Neural progenitor cell (in vitro differentiated cells): ENCODE data around the gene TEDDM1. TPM values are rescaled to one million over a fixed set of nuclear protein-coding genes. Genes with fewer than 3 reads are reported as not detected.

Experiments used
- DNase-seq: peaks from one replicate; pipeline ENCODE4 v3.0.0-alpha.2; 2016; ENCODE audit warnings: low spot score
- H2AFZ ChIP-seq: fragments of 200-600 bp; sonication (generic); replicated peaks from 2 replicates; pipeline ENCODE4 v1.6.1; 2016; ENCODE audit warnings: antibody characterized with exemption
- H3F3A ChIP-seq: fragments of 200-600 bp; sonication (generic); 2 replicates; pipeline ENCODE4 v1.6.1; 2016; ENCODE audit warnings: antibody characterized with exemption, low read depth
- H3K27ac ChIP-seq: fragments of 200-600 bp; sonication (generic); 2 replicates; pipeline ENCODE4 v1.5.1; 2016; ENCODE audit warnings: mild to moderate bottlenecking
- H3K27me3 ChIP-seq: fragments of 200-600 bp; sonication (generic); 2 replicates; pipeline ENCODE4 v1.6.1; 2016; ENCODE audit warnings: mild to moderate bottlenecking, moderate library complexity
- H3K36me3 ChIP-seq: fragments of 200-600 bp; sonication (generic); 2 replicates; pipeline ENCODE4 v1.5.1; 2016
- H3K4me1 ChIP-seq: fragments of 200-600 bp; sonication (generic); 2 replicates; pipeline ENCODE4 v1.6.1; 2016; ENCODE audit warnings: mixed run types
- H3K4me2 ChIP-seq: fragments of 200-600 bp; sonication (generic); 2 replicates; pipeline ENCODE4 v1.6.1; 2016
- H3K4me3 ChIP-seq: fragments of 200-600 bp; sonication (generic); 2 replicates; pipeline ENCODE4 v1.5.1; 2016
- H3K79me2 ChIP-seq: fragments of 200-600 bp; sonication (generic); 2 replicates; pipeline ENCODE4 v1.6.1; 2016; ENCODE audit warnings: low read depth
- H3K9ac ChIP-seq: fragments of 200-600 bp; sonication (generic); 2 replicates; pipeline ENCODE4 v1.6.1; 2016
- H3K9me3 ChIP-seq: fragments of 200-600 bp; sonication (generic); 2 replicates; pipeline ENCODE4 v1.5.1; 2016; ENCODE audit warnings: low read depth
- H4K20me1 ChIP-seq: fragments of 200-600 bp; sonication (generic); 2 replicates; pipeline ENCODE4 v1.6.1; 2016; ENCODE audit warnings: low read depth
- H3K27ac Mint-ChIP-seq: 3 replicates; pipeline ENCODE4 v1.8.0; 2021; ENCODE audit warnings: mixed read lengths
- H3K27me3 Mint-ChIP-seq: 2 replicates; pipeline ENCODE4 v1.8.0; 2022; ENCODE audit warnings: low read depth, mild to moderate bottlenecking, inconsistent platforms, moderate library complexity, mixed read lengths; ENCODE audit not compliant: insufficient read depth
- H3K36me3 Mint-ChIP-seq: 3 replicates; pipeline ENCODE4 v1.8.0; 2021; ENCODE audit warnings: mixed read lengths
- H3K4me1 Mint-ChIP-seq: 3 replicates; pipeline ENCODE4 v1.8.0; 2021; ENCODE audit warnings: mixed read lengths
- H3K4me3 Mint-ChIP-seq: 3 replicates; pipeline ENCODE4 v1.8.0; 2021; ENCODE audit warnings: mild to moderate bottlenecking, moderate library complexity, mixed read lengths
- H3K9me3 Mint-ChIP-seq: 3 replicates; pipeline ENCODE4 v1.8.0; 2020; ENCODE audit warnings: mixed read lengths
- EZH2 ChIP-seq: fragments of 200-600 bp; sonication (generic); IDR thresholded peaks from 2 replicates; pipeline ENCODE4 v1.6.1; 2017; ENCODE audit warnings: antibody characterized with exemption, mild to moderate bottlenecking, moderate library complexity
- EZH2phosphoT487 ChIP-seq: fragments of 200-600 bp; sonication (generic); IDR thresholded peaks from 2 replicates; pipeline ENCODE4 v1.6.1; 2017; ENCODE audit warnings: antibody characterized with exemption
- total RNA-seq: library from RNA; depleted of rRNA; stranded (reverse); fragments of >200 nt; gene quantifications from 2 replicates; pipeline ENCODE4 v1.2.3, GENCODE V29; 2015; ENCODE audit warnings: low replicate concordance
- TF ChIP-seq, protein P1 (sequence below): fragments of 200-600 bp; sonication (generic); IDR thresholded peaks from 2 replicates; pipeline ENCODE4 v1.5.1; 2017; ENCODE audit warnings: antibody characterized with exemption, mild to moderate bottlenecking

The TEDDM1 gene
- total RNA-seq, 1 donor from 2014 or later, result not detected

DNA sequence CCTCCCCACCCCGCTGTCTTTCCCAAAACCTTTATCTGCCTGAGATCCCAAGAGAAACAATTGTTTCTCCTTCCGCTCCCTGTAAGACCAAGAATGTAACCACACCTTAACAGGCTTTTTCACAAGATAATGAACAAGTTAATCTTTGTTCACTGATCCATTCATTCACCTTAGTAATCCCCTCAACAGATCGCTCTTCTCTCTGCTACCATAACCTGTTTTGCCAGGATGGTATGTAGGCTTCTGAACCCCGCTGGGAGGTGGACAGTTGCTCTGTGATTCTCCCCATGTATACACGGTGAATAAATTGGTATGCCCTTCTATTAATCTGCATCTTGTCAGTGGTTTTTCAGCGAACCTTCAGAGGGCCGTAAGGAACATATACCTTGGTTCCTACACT, 30.8 kb upstream of the TEDDM1 start:
- H3K27ac Mint-ChIP-seq, result no peak overlapping the region
- peak; percentile 30 for DNase-seq

GRCh38 chr1:182430263-182431068, 30.0 kb upstream of the TEDDM1 start:
- H3F3A ChIP-seq, result no peaks in the 10 kb centered on the region
- Mint-ChIP-seq H3K4me1 (peaks cover 5% of the 10 kb centered on the region), H3K36me3 (no peaks in the 10 kb centered on the region), H3K27me3 (peaks cover 3% of the 10 kb centered on the region), H3K27ac (no peak overlapping the region), H3K4me3 (no peak overlapping the region), H3K9me3 (no peaks in the 10 kb centered on the region)
- H2AFZ ChIP-seq, result no peak overlapping the region
- H3K27ac ChIP-seq, result no peak overlapping the region
- TF ChIP-seq EZH2 (no peak), EZH2phosphoT487 (no peak)
- TF ChIP-seq, protein P1, sequence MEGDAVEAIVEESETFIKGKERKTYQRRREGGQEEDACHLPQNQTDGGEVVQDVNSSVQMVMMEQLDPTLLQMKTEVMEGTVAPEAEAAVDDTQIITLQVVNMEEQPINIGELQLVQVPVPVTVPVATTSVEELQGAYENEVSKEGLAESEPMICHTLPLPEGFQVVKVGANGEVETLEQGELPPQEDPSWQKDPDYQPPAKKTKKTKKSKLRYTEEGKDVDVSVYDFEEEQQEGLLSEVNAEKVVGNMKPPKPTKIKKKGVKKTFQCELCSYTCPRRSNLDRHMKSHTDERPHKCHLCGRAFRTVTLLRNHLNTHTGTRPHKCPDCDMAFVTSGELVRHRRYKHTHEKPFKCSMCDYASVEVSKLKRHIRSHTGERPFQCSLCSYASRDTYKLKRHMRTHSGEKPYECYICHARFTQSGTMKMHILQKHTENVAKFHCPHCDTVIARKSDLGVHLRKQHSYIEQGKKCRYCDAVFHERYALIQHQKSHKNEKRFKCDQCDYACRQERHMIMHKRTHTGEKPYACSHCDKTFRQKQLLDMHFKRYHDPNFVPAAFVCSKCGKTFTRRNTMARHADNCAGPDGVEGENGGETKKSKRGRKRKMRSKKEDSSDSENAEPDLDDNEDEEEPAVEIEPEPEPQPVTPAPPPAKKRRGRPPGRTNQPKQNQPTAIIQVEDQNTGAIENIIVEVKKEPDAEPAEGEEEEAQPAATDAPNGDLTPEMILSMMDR, result no peak
- no peak overlapping the region for H3K4me3 ChIP-seq
- no peaks in the 10 kb centered on the region for H3K79me2 ChIP-seq
- no peaks in the 10 kb centered on the region for H3K36me3 ChIP-seq
- no peaks in the 10 kb centered on the region for H3K27me3 ChIP-seq
- no peaks in the 10 kb centered on the region for H3K9me3 ChIP-seq
- peaks cover 8% of the 10 kb centered on the region for H3K4me1 ChIP-seq
- H4K20me1 ChIP-seq, result no peaks in the 10 kb centered on the region
- no peak overlapping the region for H3K4me2 ChIP-seq
- DNase-seq, result no peak
- H3K9ac ChIP-seq, result no peak overlapping the region

More for the DNA sequence above, 30.8 kb upstream of the TEDDM1 start:
- H4K20me1 ChIP-seq, result no peaks in the 10 kb centered on the region
- H3K4me1 ChIP-seq, result peaks cover 8% of the 10 kb centered on the region
- H3K27me3 ChIP-seq, result no peaks in the 10 kb centered on the region
- Mint-ChIP-seq H3K36me3 (no peaks in the 10 kb centered on the region), H3K4me3 (no peak overlapping the region), H3K4me1 (peaks cover 1% of the 10 kb centered on the region), H3K27me3 (peaks cover 3% of the 10 kb centered on the region), H3K9me3 (no peaks in the 10 kb centered on the region)
- H3F3A ChIP-seq, result no peaks in the 10 kb centered on the region
- H3K4me3 ChIP-seq, result no peak overlapping the region
- no peak for TF ChIP-seq EZH2phosphoT487
- TF ChIP-seq, protein P1, result no peak
- TF ChIP-seq EZH2, result no peak
- H3K36me3 ChIP-seq, result no peaks in the 10 kb centered on the region
- H3K4me2 ChIP-seq, result no peak overlapping the region
- H3K9ac ChIP-seq, result no peak overlapping the region
- no peak overlapping the region for H3K27ac ChIP-seq
- H3K9me3 ChIP-seq, result no peaks in the 10 kb centered on the region
- no peak overlapping the region for H2AFZ ChIP-seq
- H3K79me2 ChIP-seq, result no peaks in the 10 kb centered on the region

GRCh38 chr1:182428043-182428442, 27.6 kb upstream of the TEDDM1 start:
- no peak overlapping the region for H3K9ac ChIP-seq
- DNase-seq, result no peak
- peaks cover 3% of the 10 kb centered on the region for H3K27me3 Mint-ChIP-seq
- H3K9me3 Mint-ChIP-seq, result no peaks in the 10 kb centered on the region
- no peaks in the 10 kb centered on the region for H3K9me3 ChIP-seq
- no peak overlapping the region for H3K4me3 Mint-ChIP-seq
- no peaks in the 10 kb centered on the region for H3F3A ChIP-seq
- H3K27ac Mint-ChIP-seq, result no peak overlapping the region
- H3K4me1 Mint-ChIP-seq, result peaks cover 7% of the 10 kb centered on the region
- H3K27ac ChIP-seq, result no peak overlapping the region
- no peaks in the 10 kb centered on the region for H3K36me3 Mint-ChIP-seq
- peaks cover 8% of the 10 kb centered on the region for H3K4me1 ChIP-seq
- TF ChIP-seq, protein P1, result no peak
- TF ChIP-seq EZH2 (no peak), EZH2phosphoT487 (no peak)
- no peaks in the 10 kb centered on the region for H4K20me1 ChIP-seq
- no peak overlapping the region for H3K4me2 ChIP-seq
- H3K4me3 ChIP-seq, result no peak overlapping the region
- no peak overlapping the region for H2AFZ ChIP-seq
- no peaks in the 10 kb centered on the region for H3K79me2 ChIP-seq
- H3K27me3 ChIP-seq, result no peaks in the 10 kb centered on the region
- no peaks in the 10 kb centered on the region for H3K36me3 ChIP-seq
